HepG2 (cell line): ENCODE measurements around the gene LENG1. TPM values are rescaled to one million over a fixed set of nuclear protein-coding genes. Genes with fewer than 3 reads are reported as not detected.

Source experiments
- EEA1 ChIP-seq: sonication (generic); formaldehyde crosslinking; IDR thresholded peaks from 2 replicates; pipeline ENCODE4 v1.5.1; 2020; ENCODE audit warnings: mild to moderate bottlenecking, missing genetic modification reagents, borderline replicate concordance
- JUN ChIP-seq: sonication (generic); formaldehyde crosslinking; IDR thresholded peaks from 2 replicates; pipeline ENCODE4 v1.4.0; 2020; ENCODE audit warnings: mild to moderate bottlenecking, missing genetic modification reagents
- MEIS1 ChIP-seq: sonication (generic); formaldehyde crosslinking; IDR thresholded peaks from 2 replicates; pipeline ENCODE4 v1.9.0; 2021; ENCODE audit warnings: mild to moderate bottlenecking, missing genetic modification reagents, moderate library complexity, borderline replicate concordance
- NFIC ChIP-seq: IDR thresholded peaks from 2 replicates; pipeline ENCODE4 v1.6.1; 2012; ENCODE audit warnings: mild to moderate bottlenecking, low read length, inconsistent platforms
- SSRP1 ChIP-seq: IDR thresholded peaks from 2 replicates; pipeline ENCODE4 v1.6.1; 2016; ENCODE audit warnings: control low read depth
- TBX3 ChIP-seq: fragments of 450-650 bp; IDR thresholded peaks from 2 replicates; pipeline ENCODE4 v1.6.1; 2017; ENCODE audit warnings: antibody characterized with exemption, mild to moderate bottlenecking, inconsistent platforms, borderline replicate concordance
- XRCC5 ChIP-seq: fragments of 200-400 bp; formaldehyde crosslinking; optimal IDR thresholded peaks from 2 replicates; pipeline ENCODE3; 2017; ENCODE audit warnings: mild to moderate bottlenecking, low read length
- ZC3H4 ChIP-seq: sonication (generic); formaldehyde crosslinking; IDR thresholded peaks from 2 replicates; pipeline ENCODE4 v1.4.0; 2020; ENCODE audit warnings: missing genetic modification reagents, borderline replicate concordance
- ZFYVE20 ChIP-seq: sonication (generic); formaldehyde crosslinking; IDR thresholded peaks from 2 replicates; pipeline ENCODE4 v1.8.0; 2023; ENCODE audit warnings: low read depth, mild to moderate bottlenecking, moderate library complexity, missing genetic modification reagents, borderline replicate concordance
- ZNF367 ChIP-seq: sonication (generic); formaldehyde crosslinking; IDR thresholded peaks from 2 replicates; pipeline ENCODE4 v1.4.0; 2020; ENCODE audit warnings: missing genetic modification reagents, borderline replicate concordance
- ZNF451 ChIP-seq: sonication (generic); formaldehyde crosslinking; IDR thresholded peaks from 2 replicates; pipeline ENCODE4 v1.5.0; 2020; ENCODE audit warnings: mild to moderate bottlenecking, missing genetic modification reagents
- ZNF484 ChIP-seq: sonication (generic); formaldehyde crosslinking; IDR thresholded peaks from 2 replicates; pipeline ENCODE4 v1.5.1; 2020; ENCODE audit warnings: mild to moderate bottlenecking, low read depth, missing genetic modification reagents, borderline replicate concordance
- ZNF556 ChIP-seq: sonication (generic); formaldehyde crosslinking; IDR thresholded peaks from 2 replicates; pipeline ENCODE4 v1.4.0; 2020; ENCODE audit warnings: mild to moderate bottlenecking, missing genetic modification reagents, borderline replicate concordance
- polyA plus RNA-seq, 8 experiments: library from polyadenylated mRNA; depleted of rRNA in 3 of 8; stranded (reverse) in 7 of 8; unstranded in 1 of 8; fragments of >200 nt; fragmentation: Illumina TruSeq in 4 of 8; extraction: Trizol in 4 of 8; gene quantifications; 2 replicates each; pipeline versions ENCODE4 v1.2.1 to v1.2.3, GENCODE V29; 2011 to 2016; ENCODE audit warnings: low read depth in 4 of 8, missing spikeins in 1 of 8, mixed read lengths in 1 of 8; ENCODE audit not compliant: insufficient read depth in 1 of 8
- total RNA-seq, 5 experiments: library from RNA; depleted of rRNA; stranded (reverse); fragments of >200 nt; fragmentation: Illumina TruSeq; extraction: Trizol; gene quantifications; 2 replicates each; pipeline ENCODE4 v1.2.3, GENCODE V29; 2016; ENCODE audit warnings: low read depth in 1 of 5
- TF ChIP-seq, protein P1 (sequence below): IDR thresholded peaks from 2 replicates; pipeline ENCODE4 v1.6.1; 2018; ENCODE audit warnings: missing genetic modification reagents
- TF ChIP-seq, protein P2 (sequence below): sonication (generic); formaldehyde crosslinking; conservative IDR thresholded peaks from 2 replicates; pipeline ENCODE4 v1.4.0; 2020; ENCODE audit warnings: mild to moderate bottlenecking, missing genetic modification reagents, moderate library complexity
- TF ChIP-seq, protein P3 (sequence below): sonication (generic); formaldehyde crosslinking; IDR thresholded peaks from 2 replicates; pipeline ENCODE4 v1.8.1; 2023; ENCODE audit warnings: mild to moderate bottlenecking, moderate library complexity, missing genetic modification reagents
- TF ChIP-seq, protein P4 (sequence below): sonication (generic); formaldehyde crosslinking; IDR thresholded peaks from 2 replicates; pipeline ENCODE4 v1.9.0; 2021; ENCODE audit warnings: missing genetic modification reagents, borderline replicate concordance
- TF ChIP-seq, protein P5 (sequence below): sonication (generic); formaldehyde crosslinking; IDR thresholded peaks from 2 replicates; pipeline ENCODE4 v1.5.0; 2020; ENCODE audit warnings: missing genetic modification reagents, mild to moderate bottlenecking, borderline replicate concordance
- TF ChIP-seq, protein P6 (sequence below): sonication (generic); formaldehyde crosslinking; IDR thresholded peaks from 2 replicates; pipeline ENCODE4 v1.9.0; 2021; ENCODE audit warnings: missing genetic modification reagents, borderline replicate concordance

Gene LENG1
- total and polyA plus RNA-seq, 2 of the 13 experiments (the other 11 are each of a cell fraction or from before 2014, with no cell fraction given): 1.8 to 3.8 TPM

DNA sequence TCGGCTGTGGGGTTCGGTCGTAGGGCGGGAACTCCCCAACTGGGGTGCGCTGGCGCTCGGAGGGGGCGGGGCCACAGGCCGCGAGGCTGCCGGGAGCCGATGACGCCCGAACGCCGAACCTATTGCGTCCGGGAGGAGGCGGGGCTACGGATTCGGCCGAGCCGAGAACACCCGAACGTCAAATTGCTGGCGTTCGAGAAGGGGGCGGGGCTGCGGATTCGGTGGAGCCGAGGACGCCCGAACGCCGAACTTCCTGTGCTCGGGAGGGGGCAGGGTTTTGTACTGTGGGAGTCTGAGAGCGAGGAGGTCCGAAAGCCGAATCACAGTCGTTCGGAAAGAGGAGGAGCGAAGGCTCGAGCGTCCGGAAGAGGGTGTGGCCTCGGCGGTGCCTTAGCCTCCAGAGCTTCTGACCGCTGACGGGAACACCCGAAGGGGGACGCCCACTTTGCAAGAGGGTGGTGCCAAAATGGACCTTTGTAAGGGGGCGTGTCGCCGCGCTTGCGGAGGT lies 31.0 kb upstream of the LENG1 start (continued):
- TF ChIP-seq, protein P1, sequence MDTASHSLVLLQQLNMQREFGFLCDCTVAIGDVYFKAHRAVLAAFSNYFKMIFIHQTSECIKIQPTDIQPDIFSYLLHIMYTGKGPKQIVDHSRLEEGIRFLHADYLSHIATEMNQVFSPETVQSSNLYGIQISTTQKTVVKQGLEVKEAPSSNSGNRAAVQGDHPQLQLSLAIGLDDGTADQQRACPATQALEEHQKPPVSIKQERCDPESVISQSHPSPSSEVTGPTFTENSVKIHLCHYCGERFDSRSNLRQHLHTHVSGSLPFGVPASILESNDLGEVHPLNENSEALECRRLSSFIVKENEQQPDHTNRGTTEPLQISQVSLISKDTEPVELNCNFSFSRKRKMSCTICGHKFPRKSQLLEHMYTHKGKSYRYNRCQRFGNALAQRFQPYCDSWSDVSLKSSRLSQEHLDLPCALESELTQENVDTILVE (CRISPR knock-in tag): 0 out of 2 replicates have a peak, but pooled peaks have one; percentile 2
- TF ChIP-seq XRCC5: peak; percentile 16
- TF ChIP-seq, protein P2, sequence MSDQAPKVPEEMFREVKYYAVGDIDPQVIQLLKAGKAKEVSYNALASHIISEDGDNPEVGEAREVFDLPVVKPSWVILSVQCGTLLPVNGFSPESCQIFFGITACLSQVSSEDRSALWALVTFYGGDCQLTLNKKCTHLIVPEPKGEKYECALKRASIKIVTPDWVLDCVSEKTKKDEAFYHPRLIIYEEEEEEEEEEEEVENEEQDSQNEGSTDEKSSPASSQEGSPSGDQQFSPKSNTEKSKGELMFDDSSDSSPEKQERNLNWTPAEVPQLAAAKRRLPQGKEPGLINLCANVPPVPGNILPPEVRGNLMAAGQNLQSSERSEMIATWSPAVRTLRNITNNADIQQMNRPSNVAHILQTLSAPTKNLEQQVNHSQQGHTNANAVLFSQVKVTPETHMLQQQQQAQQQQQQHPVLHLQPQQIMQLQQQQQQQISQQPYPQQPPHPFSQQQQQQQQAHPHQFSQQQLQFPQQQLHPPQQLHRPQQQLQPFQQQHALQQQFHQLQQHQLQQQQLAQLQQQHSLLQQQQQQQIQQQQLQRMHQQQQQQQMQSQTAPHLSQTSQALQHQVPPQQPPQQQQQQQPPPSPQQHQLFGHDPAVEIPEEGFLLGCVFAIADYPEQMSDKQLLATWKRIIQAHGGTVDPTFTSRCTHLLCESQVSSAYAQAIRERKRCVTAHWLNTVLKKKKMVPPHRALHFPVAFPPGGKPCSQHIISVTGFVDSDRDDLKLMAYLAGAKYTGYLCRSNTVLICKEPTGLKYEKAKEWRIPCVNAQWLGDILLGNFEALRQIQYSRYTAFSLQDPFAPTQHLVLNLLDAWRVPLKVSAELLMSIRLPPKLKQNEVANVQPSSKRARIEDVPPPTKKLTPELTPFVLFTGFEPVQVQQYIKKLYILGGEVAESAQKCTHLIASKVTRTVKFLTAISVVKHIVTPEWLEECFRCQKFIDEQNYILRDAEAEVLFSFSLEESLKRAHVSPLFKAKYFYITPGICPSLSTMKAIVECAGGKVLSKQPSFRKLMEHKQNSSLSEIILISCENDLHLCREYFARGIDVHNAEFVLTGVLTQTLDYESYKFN (CRISPR knock-in tag): peak; percentile 8; the same call in 1 of the 2 replicates
- no peak for TF ChIP-seq SSRP1 (CRISPR knock-in tag)
- 0 out of 2 replicates have a peak, but pooled peaks have one; percentile 12 for TF ChIP-seq ZNF556
- TF ChIP-seq ZFYVE20 (CRISPR knock-in tag): no peak
- no peak for TF ChIP-seq ZNF451
- no peak for TF ChIP-seq EEA1 (CRISPR knock-in tag)
- no peak for TF ChIP-seq ZNF367
- no peak for TF ChIP-seq ZC3H4 (CRISPR knock-in tag)
- no peak for TF ChIP-seq ZNF484 (CRISPR knock-in tag)
- TF ChIP-seq JUN: no peak
- TF ChIP-seq, protein P3, sequence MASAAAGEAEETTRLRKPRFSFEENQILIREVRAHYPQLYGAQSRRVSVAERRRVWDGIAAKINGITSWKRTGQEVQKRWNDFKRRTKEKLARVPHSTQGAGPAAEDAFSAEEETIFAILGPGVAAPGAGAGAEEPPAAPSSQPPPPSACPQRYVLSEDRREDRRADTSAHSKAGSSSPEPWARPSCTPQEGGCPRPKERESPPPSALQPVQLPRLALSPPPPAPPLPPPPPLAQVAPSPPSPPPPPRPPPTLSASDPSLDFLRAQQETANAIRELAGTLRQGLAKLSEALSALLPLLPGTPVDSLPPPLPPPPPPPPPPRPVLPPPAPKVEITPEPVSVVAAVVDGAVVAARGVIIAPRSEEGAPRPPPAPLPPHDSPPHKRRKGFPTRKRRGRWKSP (CRISPR knock-in tag): 0 out of 2 replicates have a peak, but pooled peaks have one; percentile 53
- no peak for TF ChIP-seq NFIC
- TF ChIP-seq, protein P4, sequence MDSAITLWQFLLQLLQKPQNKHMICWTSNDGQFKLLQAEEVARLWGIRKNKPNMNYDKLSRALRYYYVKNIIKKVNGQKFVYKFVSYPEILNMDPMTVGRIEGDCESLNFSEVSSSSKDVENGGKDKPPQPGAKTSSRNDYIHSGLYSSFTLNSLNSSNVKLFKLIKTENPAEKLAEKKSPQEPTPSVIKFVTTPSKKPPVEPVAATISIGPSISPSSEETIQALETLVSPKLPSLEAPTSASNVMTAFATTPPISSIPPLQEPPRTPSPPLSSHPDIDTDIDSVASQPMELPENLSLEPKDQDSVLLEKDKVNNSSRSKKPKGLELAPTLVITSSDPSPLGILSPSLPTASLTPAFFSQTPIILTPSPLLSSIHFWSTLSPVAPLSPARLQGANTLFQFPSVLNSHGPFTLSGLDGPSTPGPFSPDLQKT (CRISPR knock-in tag): no peak
- TF ChIP-seq MEIS1 (CRISPR knock-in tag): peak; percentile 61; the same call in 1 of the 2 replicates
- TF ChIP-seq, protein P5, sequence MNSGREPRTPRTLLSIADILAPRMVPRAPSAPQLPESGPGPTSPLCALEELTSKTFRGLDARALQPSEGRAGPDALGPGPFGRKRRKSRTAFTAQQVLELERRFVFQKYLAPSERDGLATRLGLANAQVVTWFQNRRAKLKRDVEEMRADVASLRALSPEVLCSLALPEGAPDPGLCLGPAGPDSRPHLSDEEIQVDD (CRISPR knock-in tag): 0 out of 2 replicates have a peak, but pooled peaks have one; percentile 6
- TF ChIP-seq, protein P6, sequence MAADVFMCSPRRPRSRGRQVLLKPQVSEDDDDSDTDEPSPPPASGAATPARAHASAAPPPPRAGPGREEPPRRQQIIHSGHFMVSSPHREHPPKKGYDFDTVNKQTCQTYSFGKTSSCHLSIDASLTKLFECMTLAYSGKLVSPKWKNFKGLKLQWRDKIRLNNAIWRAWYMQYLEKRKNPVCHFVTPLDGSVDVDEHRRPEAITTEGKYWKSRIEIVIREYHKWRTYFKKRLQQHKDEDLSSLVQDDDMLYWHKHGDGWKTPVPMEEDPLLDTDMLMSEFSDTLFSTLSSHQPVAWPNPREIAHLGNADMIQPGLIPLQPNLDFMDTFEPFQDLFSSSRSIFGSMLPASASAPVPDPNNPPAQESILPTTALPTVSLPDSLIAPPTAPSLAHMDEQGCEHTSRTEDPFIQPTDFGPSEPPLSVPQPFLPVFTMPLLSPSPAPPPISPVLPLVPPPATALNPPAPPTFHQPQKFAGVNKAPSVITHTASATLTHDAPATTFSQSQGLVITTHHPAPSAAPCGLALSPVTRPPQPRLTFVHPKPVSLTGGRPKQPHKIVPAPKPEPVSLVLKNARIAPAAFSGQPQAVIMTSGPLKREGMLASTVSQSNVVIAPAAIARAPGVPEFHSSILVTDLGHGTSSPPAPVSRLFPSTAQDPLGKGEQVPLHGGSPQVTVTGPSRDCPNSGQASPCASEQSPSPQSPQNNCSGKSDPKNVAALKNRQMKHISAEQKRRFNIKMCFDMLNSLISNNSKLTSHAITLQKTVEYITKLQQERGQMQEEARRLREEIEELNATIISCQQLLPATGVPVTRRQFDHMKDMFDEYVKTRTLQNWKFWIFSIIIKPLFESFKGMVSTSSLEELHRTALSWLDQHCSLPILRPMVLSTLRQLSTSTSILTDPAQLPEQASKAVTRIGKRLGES (CRISPR knock-in tag): no peak
- TF ChIP-seq TBX3: no peak
